GM12891 (cell line): Measurements from ENCODE around the gene PREX1.

Experiments used
- POLR2A ChIP-seq: IDR thresholded peaks from 2 replicates; pipeline ENCODE4 v1.6.1; 2011; ENCODE audit warnings: low read depth, low read length, control low read depth
- POLR2AphosphoS5 ChIP-seq: IDR thresholded peaks from 2 replicates; pipeline ENCODE4 v1.6.1; 2011; ENCODE audit warnings: low read depth, low read length, control low read depth
- TAF1 ChIP-seq: IDR thresholded peaks from 2 replicates; pipeline ENCODE4 v1.6.1; 2011; ENCODE audit warnings: low read depth, low read length, control low read depth

GRCh38 chr20:48770700-48771442 lies 56.9 kb downstream of the PREX1 start:
- TF ChIP-seq POLR2AphosphoS5: no peak
- TF ChIP-seq POLR2A: no peak
- no peak for TF ChIP-seq TAF1
